IMR-90 (cell line): Measurements from ENCODE around the gene NUBP2. TPM values are rescaled to one million over a fixed set of nuclear protein-coding genes. Genes with fewer than 3 reads are reported as not detected.

ENCODE experiments used
- ATAC-seq: fragments of 200-7000 bp; cut with Tn5 transposase; 2 replicates; pipeline ENCODE4 v1.9.1; 2020; ENCODE audit warnings: low read depth, mild to moderate bottlenecking, moderate library complexity
- BruUV-seq: library from RNA; stranded (reverse); fragments of 400-500 nt; replicated peaks from 2 replicates; lab custom pipeline; 2021; lab: Mats Ljungman, UMichigan
- CTCF ChIA-PET: fragments of 300-600 bp; formaldehyde crosslinking; extraction: SDS; loops from one replicate; lab custom pipeline; 2021; ENCODE audit warnings: antibody characterized with exemption; lab: Yijun Ruan, JAX
- POLR2A ChIA-PET: fragments of 300-600 bp; sonication (Branson Sonifier 250); formaldehyde crosslinking; loops from one replicate; lab custom pipeline; 2022; ENCODE audit warnings: antibody characterized with exemption; ENCODE audit not compliant: unreplicated experiment; lab: Charles Lee
- DNase-seq: peaks from one replicate; pipeline ENCODE4 v3.0.0; 2013
- H2AFZ ChIP-seq: replicated peaks from 2 replicates; pipeline ENCODE3; 2013; ENCODE audit warnings: low read length, mild to moderate bottlenecking; ENCODE audit not compliant: poor library complexity
- H2AK5ac ChIP-seq: 2 replicates; pipeline ENCODE4 v1.6.1; 2013; ENCODE audit warnings: low read depth, low read length, inconsistent platforms
- H2AK9ac ChIP-seq: replicated peaks from 2 replicates; pipeline ENCODE3; 2013; ENCODE audit warnings: mild to moderate bottlenecking, low read depth, low read length, moderate library complexity; ENCODE audit not compliant: poor library complexity
- H2BK120ac ChIP-seq: 2 replicates; pipeline ENCODE4 v1.6.1; 2013; ENCODE audit warnings: low read depth, low read length, inconsistent platforms
- H2BK15ac ChIP-seq: 3 replicates; pipeline ENCODE4 v1.6.1; 2013; ENCODE audit warnings: low read depth, low read length, inconsistent platforms
- H2BK20ac ChIP-seq: 2 replicates; pipeline ENCODE4 v1.6.1; 2013; ENCODE audit warnings: low read depth, mild to moderate bottlenecking, inconsistent platforms, low read length, moderate library complexity
- H2BK5ac ChIP-seq: 2 replicates; pipeline ENCODE4 v1.6.1; 2013; ENCODE audit warnings: mild to moderate bottlenecking, low read depth, low read length, inconsistent platforms; ENCODE audit not compliant: poor library complexity, severe bottlenecking
- H3K14ac ChIP-seq: replicated peaks from 2 replicates; pipeline ENCODE4 v1.6.1; 2013; ENCODE audit warnings: low read depth, low read length, inconsistent platforms
- H3K18ac ChIP-seq: 2 replicates; pipeline ENCODE4 v1.6.1; 2013; ENCODE audit warnings: low read depth, low read length, control low read depth
- H3K23ac ChIP-seq: 2 replicates; pipeline ENCODE4 v1.6.1; 2013; ENCODE audit warnings: low read depth, low read length, inconsistent platforms
- H3K27ac ChIP-seq: 2 replicates; pipeline ENCODE4 v1.5.1; 2013; ENCODE audit warnings: mild to moderate bottlenecking, control low read depth, low read length; ENCODE audit not compliant: insufficient read depth
- H3K27me3 ChIP-seq: 2 replicates; pipeline ENCODE4 v1.6.1; 2013; ENCODE audit warnings: low read length; ENCODE audit not compliant: control insufficient read depth, insufficient read depth
- H3K36me3 ChIP-seq: 2 replicates; pipeline ENCODE4 v1.6.1; 2013; ENCODE audit warnings: low read length, mixed read lengths; ENCODE audit not compliant: control insufficient read depth, insufficient read depth
- H3K4ac ChIP-seq: 2 replicates; pipeline ENCODE4 v1.6.1; 2013; ENCODE audit warnings: low read depth, low read length, inconsistent platforms
- H3K4me1 ChIP-seq: 2 replicates; pipeline ENCODE4 v1.6.1; 2013; ENCODE audit warnings: low read length, mixed read lengths; ENCODE audit not compliant: control insufficient read depth, insufficient read depth
- H3K4me2 ChIP-seq: 2 replicates; pipeline ENCODE4 v1.6.1; 2013; ENCODE audit warnings: low read depth, mild to moderate bottlenecking, control low read depth, low read length, moderate library complexity
- H3K4me3 ChIP-seq: 2 replicates; pipeline ENCODE4 v1.5.1; 2013; ENCODE audit warnings: low read depth, mild to moderate bottlenecking, control low read depth, low read length, moderate library complexity; ENCODE audit not compliant: insufficient read depth
- H3K56ac ChIP-seq: 2 replicates; pipeline ENCODE4 v1.6.1; 2013; ENCODE audit warnings: low read length, inconsistent platforms; ENCODE audit not compliant: insufficient read depth; ENCODE audit errors: extremely low read depth
- H3K79me1 ChIP-seq, 2 experiments: 2 replicates each; pipeline ENCODE4 v1.6.1; 2013; ENCODE audit warnings: low read length in 2 of 2, inconsistent platforms in 1 of 2, low read depth in 1 of 2
- H3K9ac ChIP-seq: 2 replicates; pipeline ENCODE4 v1.6.1; 2013; ENCODE audit warnings: low read depth, low read length, control low read depth
- H3K9me1 ChIP-seq: 2 replicates; pipeline ENCODE4 v1.6.1; 2013; ENCODE audit warnings: low read length, inconsistent platforms; ENCODE audit not compliant: insufficient read depth
- H3K9me3 ChIP-seq: 2 replicates; pipeline ENCODE4 v1.6.1; 2013; ENCODE audit warnings: low read length; ENCODE audit not compliant: control insufficient read depth, insufficient read depth
- H4K20me1 ChIP-seq: 2 replicates; pipeline ENCODE4 v1.6.1; 2013; ENCODE audit warnings: low read length, inconsistent platforms; ENCODE audit not compliant: insufficient read depth
- H4K5ac ChIP-seq: 2 replicates; pipeline ENCODE4 v1.6.1; 2013; ENCODE audit warnings: mild to moderate bottlenecking, low read depth, low read length, control low read depth
- H4K8ac ChIP-seq, 2 experiments: 2 replicates each; pipeline ENCODE4 v1.6.1; 2013; ENCODE audit warnings: low read depth in 2 of 2, low read length in 2 of 2, control low read depth in 1 of 2, inconsistent platforms in 1 of 2
- H4K91ac ChIP-seq: 2 replicates; pipeline ENCODE4 v1.6.1; 2013; ENCODE audit warnings: low read depth, low read length, inconsistent platforms; ENCODE audit not compliant: insufficient read depth
- BHLHE40 ChIP-seq: fragments of 150-350 bp; IDR thresholded peaks from 2 replicates; pipeline ENCODE4 v1.6.1; 2016; ENCODE audit warnings: mild to moderate bottlenecking, low read depth, low read length
- CEBPB ChIP-seq: IDR thresholded peaks from 2 replicates; pipeline ENCODE4 v1.6.1; 2012; ENCODE audit warnings: low read depth, low read length, improper control_type of control experiment
- CHD1 ChIP-seq: IDR thresholded peaks from 2 replicates; pipeline ENCODE4 v1.6.1; 2012; ENCODE audit warnings: low read depth, low read length, improper control_type of control experiment
- ELK1 ChIP-seq: fragments of 150-350 bp; IDR thresholded peaks from 2 replicates; pipeline ENCODE4 v1.6.1; 2016; ENCODE audit warnings: low read depth, mild to moderate bottlenecking, low read length, moderate library complexity, borderline replicate concordance
- MAFK ChIP-seq: IDR thresholded peaks from 2 replicates; pipeline ENCODE4 v1.6.1; 2012; ENCODE audit warnings: low read depth, low read length, improper control_type of control experiment
- MAZ ChIP-seq: IDR thresholded peaks from 2 replicates; pipeline ENCODE4 v1.6.1; 2012; ENCODE audit warnings: low read depth, mild to moderate bottlenecking, low read length, improper control_type of control experiment, moderate library complexity, borderline replicate concordance
- MXI1 ChIP-seq: IDR thresholded peaks from 2 replicates; pipeline ENCODE4 v1.6.1; 2012; ENCODE audit warnings: low read depth, mild to moderate bottlenecking, low read length, moderate library complexity, borderline replicate concordance
- NFE2L2 ChIP-seq: fragments of 150-350 bp; IDR thresholded peaks from 2 replicates; pipeline ENCODE4 v1.6.1; 2016; ENCODE audit warnings: low read depth, mild to moderate bottlenecking, low read length
- RAD21 ChIP-seq: IDR thresholded peaks from 2 replicates; pipeline ENCODE4 v1.6.1; 2012; ENCODE audit warnings: low read length, improper control_type of control experiment
- RCOR1 ChIP-seq: IDR thresholded peaks from 2 replicates; pipeline ENCODE4 v1.6.1; 2012; ENCODE audit warnings: mild to moderate bottlenecking, low read length, improper control_type of control experiment; ENCODE audit not compliant: insufficient replicate concordance
- RFX5 ChIP-seq: IDR thresholded peaks from 2 replicates; pipeline ENCODE4 v1.8.0; 2012; ENCODE audit warnings: low read depth, mild to moderate bottlenecking, low read length, moderate library complexity
- SMC3 ChIP-seq: fragments of 150-350 bp; IDR thresholded peaks from 2 replicates; pipeline ENCODE4 v1.6.1; 2016; ENCODE audit warnings: low read depth, mild to moderate bottlenecking, antibody characterized with exemption, low read length, moderate library complexity
- WGBS, 2 experiments: methylation state at CpG; one replicate each; pipeline versions ENCODE4 v1.1.5 to v1.1.7; 2013; ENCODE audit warnings: missing lambda C conversion rate in 2 of 2; ENCODE audit not compliant: insufficient read length in 1 of 2; ENCODE audit errors: extremely low coverage in 2 of 2; 5-methylcytosine and 5-hydroxymethylcytosine counted together
- dilution Hi-C: fragments of 300-500 bp; cut with HindIII; formaldehyde crosslinking; loops from one replicate; pipeline ENCODE4 v1.14.3; 2018; ENCODE audit warnings: low sequenced_read_pairs; ENCODE audit not compliant: unreplicated experiment
- in situ Hi-C: fragments of 300-500 bp; cut with MboI; formaldehyde crosslinking; loops from 3 replicates; pipeline ENCODE4 v1.14.3; 2019; ENCODE audit warnings: low sequenced_read_pairs, inconsistent platforms, mixed read lengths
- intact Hi-C: fragments of 100-400 bp; cut with micrococcal nuclease; formaldehyde crosslinking; loops from 2 replicates; pipeline ENCODE4 v1.10.0; 2022
- polyA plus RNA-seq, 3 experiments: library from polyadenylated mRNA; depleted of rRNA; stranded (reverse); fragments of >200 nt; gene quantifications; 2 replicates each; pipeline ENCODE4 v1.2.3, GENCODE V29; 2012; ENCODE audit warnings: low replicate concordance in 1 of 3
- total RNA-seq: library from RNA; depleted of rRNA; stranded (reverse); fragments of >200 nt; gene quantifications from 2 replicates; pipeline ENCODE4 v1.2.3, GENCODE V29; 2012
- TF ChIP-seq, protein P1 (sequence below): fragments of 150-350 bp; IDR thresholded peaks from 2 replicates; pipeline ENCODE4 v1.6.1; 2017; ENCODE audit warnings: mild to moderate bottlenecking, antibody characterized with exemption, low read length, low read depth

Gene NUBP2
- total and polyA plus RNA-seq, 2 of the 4 experiments (the other 2 are of a cell fraction), result 62.6 to 131 TPM

DNA sequence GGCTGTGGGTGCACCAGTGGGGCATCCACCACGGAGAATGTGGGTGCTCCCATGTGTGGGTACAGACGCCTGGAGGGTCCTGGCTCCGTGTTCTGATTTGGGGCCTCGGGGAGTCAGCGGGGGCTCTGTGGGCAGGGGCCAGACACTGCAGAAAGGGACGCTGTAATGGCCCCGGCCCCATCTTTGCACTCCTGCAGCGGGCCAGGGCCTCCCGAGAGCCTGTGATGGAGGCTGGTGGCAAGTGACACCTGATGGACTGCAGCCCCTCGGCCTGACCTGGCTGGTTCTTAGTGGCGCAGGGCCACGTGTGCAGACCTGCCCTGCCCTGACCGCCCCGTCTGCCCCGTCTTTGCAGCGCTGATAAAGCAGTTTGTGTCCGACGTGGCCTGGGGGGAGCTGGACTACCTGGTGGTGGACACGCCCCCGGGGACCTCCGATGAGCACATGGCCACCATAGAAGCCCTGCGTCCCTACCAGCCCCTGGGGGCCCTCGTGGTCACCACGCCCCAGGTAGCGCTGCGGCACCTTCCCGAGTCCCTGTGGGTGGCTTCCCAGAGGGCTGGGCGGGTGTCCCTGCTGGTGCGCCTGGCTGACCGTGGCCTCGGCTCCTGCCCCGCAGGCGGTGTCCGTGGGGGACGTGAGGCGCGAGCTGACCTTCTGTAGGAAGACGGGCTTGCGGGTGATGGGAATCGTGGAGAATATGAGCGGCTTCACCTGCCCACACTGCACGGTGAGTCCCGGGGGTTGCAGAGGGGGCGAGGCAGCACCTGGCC, 4.7 kb downstream of the NUBP2 start:
- POLR2A ChIA-PET, result no interaction called here
- dilution Hi-C loops, result no loop called here
- H3K9me1 ChIP-seq, result peaks cover 4% of the 10 kb centered on the region; the same call in 1 of the 2 replicates

More for the DNA sequence above, 4.7 kb downstream of the NUBP2 start:
- Histone ChIP-seq H4K91ac (no peak overlapping the region), H2BK20ac (no peak overlapping the region), H2BK5ac (no peak overlapping the region), H3K4ac (no peak overlapping the region), H2AFZ (no peak overlapping the region), H2BK15ac (no peak overlapping the region), H2AK5ac (no peak overlapping the region), H3K27ac (no peak overlapping the region), H4K20me1 (peaks cover 38% of the 10 kb centered on the region), H3K4me3 (no peak overlapping the region), H2BK120ac (no peak overlapping the region), H2AK9ac (no peak overlapping the region), H3K9me3 (no peaks in the 10 kb centered on the region), H3K4me2 (no peak overlapping the region), H3K36me3 (peaks cover 35% of the 10 kb centered on the region), H4K5ac (no peak overlapping the region), H4K8ac (no peak overlapping the region), H3K56ac (no peak overlapping the region), H3K18ac (no peak overlapping the region), H3K4me1 (no peaks in the 10 kb centered on the region), H3K23ac (no peak overlapping the region), H3K79me1 (peaks cover 12 to 40% of the 10 kb centered on the region in 2 experiments; a peak in 3 of 4 replicates), H3K9ac (no peak overlapping the region), H3K27me3 (no peaks in the 10 kb centered on the region), H3K14ac (no peak overlapping the region)
- DNase-seq, result no peak
- in situ Hi-C loops, result no loop called here
- no peak for ATAC-seq
- no peak for TF ChIP-seq ELK1
- TF ChIP-seq MXI1, result no peak
- no peak for TF ChIP-seq RCOR1
- no peak for TF ChIP-seq NFE2L2
- TF ChIP-seq RAD21, result no peak
- no peak for TF ChIP-seq MAZ
- TF ChIP-seq, protein P1, sequence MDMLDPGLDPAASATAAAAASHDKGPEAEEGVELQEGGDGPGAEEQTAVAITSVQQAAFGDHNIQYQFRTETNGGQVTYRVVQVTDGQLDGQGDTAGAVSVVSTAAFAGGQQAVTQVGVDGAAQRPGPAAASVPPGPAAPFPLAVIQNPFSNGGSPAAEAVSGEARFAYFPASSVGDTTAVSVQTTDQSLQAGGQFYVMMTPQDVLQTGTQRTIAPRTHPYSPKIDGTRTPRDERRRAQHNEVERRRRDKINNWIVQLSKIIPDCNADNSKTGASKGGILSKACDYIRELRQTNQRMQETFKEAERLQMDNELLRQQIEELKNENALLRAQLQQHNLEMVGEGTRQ, result no peak
- TF ChIP-seq MAFK, result no peak
- no peak for TF ChIP-seq BHLHE40
- no peak for TF ChIP-seq CEBPB
- no peak for TF ChIP-seq CHD1
- no peak for TF ChIP-seq RFX5
- TF ChIP-seq SMC3, result no peak
- intact Hi-C loops, result no loop called here
- 96% methylated on average over 26 of the region's 44 CpGs; no CpG with 5 or more reads in 1 of the 2 experiments for WGBS, 2 experiments
- CTCF ChIA-PET, result no interaction called here
- BruUV-seq, result no TSS peak
